CD14-positive monocyte (primary cell): Measurements from ENCODE around the gene IL26. TPM values are rescaled to one million over a fixed set of nuclear protein-coding genes. Genes with fewer than 3 reads are reported as not detected.

ENCODE experiments used
- DNase-seq, 3 donors: peaks; one replicate each; pipeline ENCODE4 v3.0.0-alpha.2; 2011 to 2022
- H2AFZ ChIP-seq: 2 replicates; pipeline ENCODE4 v1.6.0; 2012; ENCODE audit warnings: mild to moderate bottlenecking, low read depth, low read length, inconsistent platforms; ENCODE audit not compliant: insufficient read depth, poor library complexity, severe bottlenecking
- H3K27ac ChIP-seq, 2 donors: 1 replicate in 1 of 2; 2 replicates in 1 of 2; pipeline ENCODE4 v1.5.1; 2012 to 2013; ENCODE audit warnings: low read length in 2 of 2, control low read depth in 1 of 2, inconsistent platforms in 1 of 2, low read depth in 1 of 2, mild to moderate bottlenecking in 1 of 2
- H3K27me3 ChIP-seq, 2 donors: one replicate each; pipeline versions ENCODE4 v1.6.0 to v1.6.1; 2011 to 2013; ENCODE audit warnings: low read length in 2 of 2; ENCODE audit not compliant: control insufficient read depth in 2 of 2, insufficient read depth in 2 of 2
- H3K36me3 ChIP-seq, 2 donors: replicated peaks in 1 of 2; 1 replicate in 1 of 2; 2 replicates in 1 of 2; pipeline versions ENCODE4 v1.5.1 to v1.6.1; 2012 to 2013; ENCODE audit warnings: low read length in 2 of 2, control low read depth in 1 of 2, inconsistent platforms in 1 of 2, mild to moderate bottlenecking in 1 of 2; ENCODE audit not compliant: insufficient read depth in 2 of 2, control insufficient read depth in 1 of 2
- H3K4me1 ChIP-seq, 2 donors: 1 replicate in 1 of 2; 2 replicates in 1 of 2; pipeline versions ENCODE4 v1.5.1 to v1.6.1; 2012 to 2013; ENCODE audit warnings: low read length in 2 of 2, control low read depth in 1 of 2, inconsistent platforms in 1 of 2, mild to moderate bottlenecking in 1 of 2, moderate library complexity in 1 of 2; ENCODE audit not compliant: insufficient read depth in 2 of 2, control insufficient read depth in 1 of 2
- H3K4me2 ChIP-seq: replicated peaks from 2 replicates; pipeline ENCODE3; 2012; ENCODE audit warnings: low read length, moderate library complexity, mild to moderate bottlenecking; ENCODE audit not compliant: poor library complexity, severe bottlenecking; ENCODE audit errors: extremely low read depth
- H3K4me3 ChIP-seq, 3 experiments: fragments of 200-600 bp in 1 of 3; sonication (generic) in 1 of 3; replicated peaks in 1 of 3; 1 replicate in 2 of 3; 2 replicates in 1 of 3; pipeline ENCODE4 v1.5.1; 2011 to 2013; ENCODE audit warnings: low read length in 3 of 3, mild to moderate bottlenecking in 3 of 3, control low read depth in 2 of 3, low read depth in 2 of 3, inconsistent platforms in 1 of 3, moderate library complexity in 1 of 3
- H3K79me2 ChIP-seq: 2 replicates; pipeline ENCODE4 v1.6.0; 2012; ENCODE audit warnings: mild to moderate bottlenecking, control low read depth, inconsistent platforms, low read length, moderate library complexity; ENCODE audit not compliant: insufficient read depth
- H3K9ac ChIP-seq: 2 replicates; pipeline ENCODE4 v1.6.0; 2017; ENCODE audit warnings: low read length, mild to moderate bottlenecking; ENCODE audit not compliant: insufficient read depth, poor library complexity, severe bottlenecking
- H3K9me3 ChIP-seq, 2 donors: replicated peaks in 1 of 2; 1 replicate in 1 of 2; 2 replicates in 1 of 2; pipeline versions ENCODE4 v1.5.1 to v1.6.1; 2012 to 2013; ENCODE audit warnings: low read length in 2 of 2, control low read depth in 1 of 2; ENCODE audit not compliant: control insufficient read depth in 1 of 2, insufficient read depth in 1 of 2
- H4K20me1 ChIP-seq: 2 replicates; pipeline ENCODE4 v1.6.0; 2012; ENCODE audit warnings: mild to moderate bottlenecking, low read length, control low read depth, moderate library complexity; ENCODE audit not compliant: insufficient read depth
- H3K27ac Mint-ChIP-seq, 7 donors: one replicate each; pipeline ENCODE4 v1.8.0; 2020; ENCODE audit warnings: mild to moderate bottlenecking in 7 of 7, mixed read lengths in 7 of 7, moderate library complexity in 6 of 7, inconsistent platforms in 2 of 7
- H3K27me3 Mint-ChIP-seq, 3 donors: one replicate each; pipeline ENCODE4 v1.8.0; 2021 to 2022; ENCODE audit warnings: low read depth in 3 of 3, mild to moderate bottlenecking in 3 of 3, mixed read lengths in 3 of 3, moderate library complexity in 3 of 3, inconsistent platforms in 1 of 3
- H3K36me3 Mint-ChIP-seq, 2 donors: one replicate each; pipeline ENCODE4 v1.8.0; 2020; ENCODE audit warnings: mixed read lengths in 2 of 2, inconsistent platforms in 1 of 2, mild to moderate bottlenecking in 1 of 2
- H3K4me1 Mint-ChIP-seq: one replicate; pipeline ENCODE4 v1.8.0; 2020; ENCODE audit warnings: mild to moderate bottlenecking, mixed read lengths
- H3K4me3 Mint-ChIP-seq, 2 donors: one replicate each; pipeline ENCODE4 v1.8.0; 2020; ENCODE audit warnings: mild to moderate bottlenecking in 2 of 2, mixed read lengths in 2 of 2, moderate library complexity in 1 of 2
- H3K9me3 Mint-ChIP-seq, 7 donors: one replicate each; pipeline ENCODE4 v1.8.0; 2020 to 2022; ENCODE audit warnings: mixed read lengths in 7 of 7, mild to moderate bottlenecking in 6 of 7, moderate library complexity in 6 of 7, inconsistent platforms in 2 of 7
- WGBS: methylation state at CpG from one replicate; pipeline ENCODE4 v1.1.5; 2013; ENCODE audit warnings: missing lambda C conversion rate; ENCODE audit not compliant: insufficient coverage; 5-methylcytosine and 5-hydroxymethylcytosine counted together
- intact Hi-C, 2 donors: fragments of 100-400 bp; cut with micrococcal nuclease; formaldehyde crosslinking; loops; one replicate each; pipeline versions ENCODE4 v1.15.0 to v1.15.1; 2023
- polyA plus RNA-seq, 3 donors: library from polyadenylated mRNA; depleted of rRNA in 1 of 3; unstranded in 2 of 3; stranded (reverse) in 1 of 3; fragments of 300-500 nt in 2 of 3; fragments of >200 nt in 1 of 3; fragmentation: Illumina TruSeq in 2 of 3; gene quantifications; 1 replicate in 2 of 3; 2 replicates in 1 of 3; pipeline ENCODE4 v1.2.3, GENCODE V29; 2012 to 2021
- TF ChIP-seq, protein P1 (sequence below): fragments of 200-600 bp; IDR thresholded peaks from one replicate; pipeline ENCODE4 v1.8.0; 2022; ENCODE audit warnings: antibody characterized with exemption, mild to moderate bottlenecking

IL26 gene
- polyA plus RNA-seq, 3 donors = not detected

DNA sequence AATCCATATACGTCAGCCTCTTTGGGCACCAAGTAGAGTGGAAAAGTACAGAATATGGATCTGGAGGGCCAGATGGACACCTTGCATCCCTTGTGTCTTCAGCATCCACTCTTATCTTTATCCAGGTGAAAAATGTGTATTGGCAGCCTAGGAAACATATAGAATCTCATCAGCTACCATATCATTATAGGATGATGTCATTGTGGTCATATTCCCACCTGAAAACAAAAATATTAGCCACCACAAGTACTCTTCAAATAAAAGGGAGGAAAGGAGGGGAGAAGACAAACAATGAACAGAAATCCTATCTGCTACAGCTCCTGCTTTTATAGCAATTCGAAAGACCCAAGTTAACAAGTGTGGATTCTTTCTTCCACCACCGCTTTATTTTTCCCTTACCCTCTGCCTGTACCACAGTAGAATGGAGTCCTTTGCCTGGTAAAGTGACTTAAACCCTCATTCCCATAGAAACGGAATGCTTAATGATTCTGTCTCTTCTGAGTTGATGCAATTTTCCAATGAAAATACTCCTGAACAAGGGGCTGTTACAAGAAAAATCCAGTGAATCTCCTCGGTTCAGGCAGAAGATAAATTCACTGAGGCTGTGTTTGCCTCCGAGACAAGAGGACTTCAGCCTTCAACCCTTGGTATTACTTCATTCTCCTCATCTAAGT is 13.8 kb upstream of the IL26 start:
- Histone ChIP-seq H3K79me2 (no peaks in the 10 kb centered on the region), H3K4me2 (no peak overlapping the region), H2AFZ (no peak overlapping the region), H3K27me3 (no peaks in the 10 kb centered on the region), H4K20me1 (no peaks in the 10 kb centered on the region), H3K4me3 (no peak overlapping the region), H3K36me3 (no peaks in the 10 kb centered on the region), H3K27ac (no peak overlapping the region), H3K9me3 (no peaks in the 10 kb centered on the region), H3K9ac (no peak overlapping the region), H3K4me1 (peaks cover 14 to 17% of the 10 kb centered on the region in 2 donors)
- DNase-seq = no peak
- WGBS = 94% methylated on average over 2 of the region's 6 CpGs
- intact Hi-C loops = no loop called here
- TF ChIP-seq, protein P1, sequence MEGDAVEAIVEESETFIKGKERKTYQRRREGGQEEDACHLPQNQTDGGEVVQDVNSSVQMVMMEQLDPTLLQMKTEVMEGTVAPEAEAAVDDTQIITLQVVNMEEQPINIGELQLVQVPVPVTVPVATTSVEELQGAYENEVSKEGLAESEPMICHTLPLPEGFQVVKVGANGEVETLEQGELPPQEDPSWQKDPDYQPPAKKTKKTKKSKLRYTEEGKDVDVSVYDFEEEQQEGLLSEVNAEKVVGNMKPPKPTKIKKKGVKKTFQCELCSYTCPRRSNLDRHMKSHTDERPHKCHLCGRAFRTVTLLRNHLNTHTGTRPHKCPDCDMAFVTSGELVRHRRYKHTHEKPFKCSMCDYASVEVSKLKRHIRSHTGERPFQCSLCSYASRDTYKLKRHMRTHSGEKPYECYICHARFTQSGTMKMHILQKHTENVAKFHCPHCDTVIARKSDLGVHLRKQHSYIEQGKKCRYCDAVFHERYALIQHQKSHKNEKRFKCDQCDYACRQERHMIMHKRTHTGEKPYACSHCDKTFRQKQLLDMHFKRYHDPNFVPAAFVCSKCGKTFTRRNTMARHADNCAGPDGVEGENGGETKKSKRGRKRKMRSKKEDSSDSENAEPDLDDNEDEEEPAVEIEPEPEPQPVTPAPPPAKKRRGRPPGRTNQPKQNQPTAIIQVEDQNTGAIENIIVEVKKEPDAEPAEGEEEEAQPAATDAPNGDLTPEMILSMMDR = no peak
- H3K36me3 Mint-ChIP-seq = no peaks in the 10 kb centered on the region
- peaks cover 27% of the 10 kb centered on the region for H3K4me1 Mint-ChIP-seq
- peaks cover 0 to 2% (median 0%) of the 10 kb centered on the region in 3 donors for H3K27me3 Mint-ChIP-seq
- H3K4me3 Mint-ChIP-seq = no peak overlapping the region
- no peak overlapping the region for H3K27ac Mint-ChIP-seq
- no peaks in the 10 kb centered on the region for H3K9me3 Mint-ChIP-seq

DNA sequence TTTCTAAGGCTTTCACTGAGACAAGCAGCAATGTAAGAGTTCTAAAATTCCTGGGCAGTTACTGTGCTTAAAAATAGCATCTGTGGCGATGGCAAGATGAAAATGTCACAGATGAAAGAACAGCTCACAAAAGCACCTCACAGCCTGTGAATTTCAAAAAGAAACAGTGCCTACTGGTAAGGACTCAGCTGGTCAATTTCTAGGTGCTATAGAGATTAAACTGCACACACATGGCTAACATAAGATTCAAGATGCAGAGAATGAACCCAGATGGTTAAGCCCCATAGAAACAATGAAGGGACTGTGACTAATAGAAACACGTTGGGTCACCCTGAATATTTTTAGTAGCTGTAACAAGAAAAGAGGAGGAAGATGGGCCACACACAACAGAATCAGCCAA is 12.0 kb upstream of the IL26 start:
- H3K9ac ChIP-seq = no peak overlapping the region
- H3K4me1 Mint-ChIP-seq = peaks cover 27% of the 10 kb centered on the region
- no peaks in the 10 kb centered on the region for H3K27me3 ChIP-seq
- 33% methylated on average over 1 of the region's 2 CpGs for WGBS
- H3K9me3 Mint-ChIP-seq = no peaks in the 10 kb centered on the region
- no peaks in the 10 kb centered on the region for H4K20me1 ChIP-seq
- H3K27ac ChIP-seq = no peak overlapping the region
- peak overlapping the region in 1 of 7 donors; percentile 88 for H3K27ac Mint-ChIP-seq
- H3K9me3 ChIP-seq = no peaks in the 10 kb centered on the region
- H3K27me3 Mint-ChIP-seq = peaks cover 0 to 2% (median 0%) of the 10 kb centered on the region in 3 donors
- H2AFZ ChIP-seq = peak overlapping the region; percentile 78
- intact Hi-C loops = no loop called here
- no peaks in the 10 kb centered on the region for H3K36me3 ChIP-seq
- H3K79me2 ChIP-seq = no peaks in the 10 kb centered on the region
- H3K4me1 ChIP-seq = peaks cover 14 to 17% of the 10 kb centered on the region in 2 donors
- H3K4me2 ChIP-seq = no peak overlapping the region
- TF ChIP-seq, protein P1 = no peak
- H3K36me3 Mint-ChIP-seq = no peaks in the 10 kb centered on the region
- no peak overlapping the region for H3K4me3 ChIP-seq
- DNase-seq = no peak
- H3K4me3 Mint-ChIP-seq = no peak overlapping the region
